ENCODE measurements around the gene TRIM46.
A peak's percentile ranks its signal among the peaks of the same experiment; 100 is the strongest.

The TRIM46 gene

GRCh38 chr1:155173478-155174323 is at the start of gene TRIM46:
Gene TRIM46 (plus strand): TSS chr1:155173849. CDS start chr1:155173967, 118 bp downstream.
- peak; percentile 87 for DNase-seq (ENCODE audit: low spot score)

GRCh38 chr1:155124503-155125463 is 48.9 kb upstream of the TRIM46 start:
- DNase-seq (ENCODE audit: low spot score): no peak

- DNase-seq (ENCODE audit: low spot score): no peak
Observed at GRCh38 chr1:155125511-155125945, 48.1 kb upstream of the TRIM46 start.

GRCh38 chr1:155125946-155126555 is 47.6 kb upstream of the TRIM46 start:
- DNase-seq (ENCODE audit: low spot score): peak; percentile 46

- DNase-seq (ENCODE audit: low spot score): no peak
Observed at GRCh38 chr1:155126556-155127104, 47.0 kb upstream of the TRIM46 start.

GRCh38 chr1:155127105-155127966 is 46.3 kb upstream of the TRIM46 start, which contains the start of gene EFNA1:
Gene EFNA1 (plus strand): TSS chr1:155127876. CDS start chr1:155127978, 102 bp downstream.
- peak; percentile 70 for DNase-seq (ENCODE audit: low spot score)

- no peak for DNase-seq (ENCODE audit: low spot score)
Observed at GRCh38 chr1:155127967-155128754, 45.5 kb upstream of the TRIM46 start.

- DNase-seq (ENCODE audit: low spot score): no peak
Observed at GRCh38 chr1:155128755-155129473, 44.7 kb upstream of the TRIM46 start.

GRCh38 chr1:155130272-155131006 is 43.2 kb upstream of the TRIM46 start:
- DNase-seq (ENCODE audit: low spot score): no peak

GRCh38 chr1:155131285-155131684 is 42.4 kb upstream of the TRIM46 start:
- DNase-seq (ENCODE audit: low spot score): no peak

GRCh38 chr1:155131856-155132255 is 41.8 kb upstream of the TRIM46 start:
- no peak for DNase-seq (ENCODE audit: low spot score)

- no peak for DNase-seq (ENCODE audit: low spot score)
Observed at GRCh38 chr1:155133799-155134281, 39.8 kb upstream of the TRIM46 start.

GRCh38 chr1:155134322-155134721 is 39.3 kb upstream of the TRIM46 start:
- no peak for DNase-seq (ENCODE audit: low spot score)

- peak; percentile 91 for DNase-seq (ENCODE audit: low spot score)
Observed at GRCh38 chr1:155134880-155135414, 38.7 kb upstream of the TRIM46 start.

GRCh38 chr1:155135415-155136028 is 38.1 kb upstream of the TRIM46 start, which contains the start of gene SLC50A1:
Gene SLC50A1 (plus strand): TSS chr1:155135852. CDS start chr1:155135912, 60 bp downstream.
- DNase-seq (ENCODE audit: low spot score): peak; percentile 98

- DNase-seq (ENCODE audit: low spot score): no peak
Observed at GRCh38 chr1:155136748-155137147, 36.9 kb upstream of the TRIM46 start.

- no peak for DNase-seq (ENCODE audit: low spot score)
Observed at GRCh38 chr1:155137154-155137949, 36.3 kb upstream of the TRIM46 start.
